GM12874 (cell line): ENCODE data around the gene TRIM8.

ENCODE experiments used
- TF ChIP-seq, protein P1 (sequence below): IDR thresholded peaks from 2 replicates; pipeline ENCODE4 v1.5.1; 2011; ENCODE audit warnings: low read depth, mild to moderate bottlenecking, control low read depth, low read length, moderate library complexity; ENCODE audit not compliant: insufficient read depth

TRIM8 gene

GRCh38 chr10:102670871-102671434 is 26.7 kb downstream of the TRIM8 start:
- TF ChIP-seq, protein P1, sequence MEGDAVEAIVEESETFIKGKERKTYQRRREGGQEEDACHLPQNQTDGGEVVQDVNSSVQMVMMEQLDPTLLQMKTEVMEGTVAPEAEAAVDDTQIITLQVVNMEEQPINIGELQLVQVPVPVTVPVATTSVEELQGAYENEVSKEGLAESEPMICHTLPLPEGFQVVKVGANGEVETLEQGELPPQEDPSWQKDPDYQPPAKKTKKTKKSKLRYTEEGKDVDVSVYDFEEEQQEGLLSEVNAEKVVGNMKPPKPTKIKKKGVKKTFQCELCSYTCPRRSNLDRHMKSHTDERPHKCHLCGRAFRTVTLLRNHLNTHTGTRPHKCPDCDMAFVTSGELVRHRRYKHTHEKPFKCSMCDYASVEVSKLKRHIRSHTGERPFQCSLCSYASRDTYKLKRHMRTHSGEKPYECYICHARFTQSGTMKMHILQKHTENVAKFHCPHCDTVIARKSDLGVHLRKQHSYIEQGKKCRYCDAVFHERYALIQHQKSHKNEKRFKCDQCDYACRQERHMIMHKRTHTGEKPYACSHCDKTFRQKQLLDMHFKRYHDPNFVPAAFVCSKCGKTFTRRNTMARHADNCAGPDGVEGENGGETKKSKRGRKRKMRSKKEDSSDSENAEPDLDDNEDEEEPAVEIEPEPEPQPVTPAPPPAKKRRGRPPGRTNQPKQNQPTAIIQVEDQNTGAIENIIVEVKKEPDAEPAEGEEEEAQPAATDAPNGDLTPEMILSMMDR = no peak

DNA sequence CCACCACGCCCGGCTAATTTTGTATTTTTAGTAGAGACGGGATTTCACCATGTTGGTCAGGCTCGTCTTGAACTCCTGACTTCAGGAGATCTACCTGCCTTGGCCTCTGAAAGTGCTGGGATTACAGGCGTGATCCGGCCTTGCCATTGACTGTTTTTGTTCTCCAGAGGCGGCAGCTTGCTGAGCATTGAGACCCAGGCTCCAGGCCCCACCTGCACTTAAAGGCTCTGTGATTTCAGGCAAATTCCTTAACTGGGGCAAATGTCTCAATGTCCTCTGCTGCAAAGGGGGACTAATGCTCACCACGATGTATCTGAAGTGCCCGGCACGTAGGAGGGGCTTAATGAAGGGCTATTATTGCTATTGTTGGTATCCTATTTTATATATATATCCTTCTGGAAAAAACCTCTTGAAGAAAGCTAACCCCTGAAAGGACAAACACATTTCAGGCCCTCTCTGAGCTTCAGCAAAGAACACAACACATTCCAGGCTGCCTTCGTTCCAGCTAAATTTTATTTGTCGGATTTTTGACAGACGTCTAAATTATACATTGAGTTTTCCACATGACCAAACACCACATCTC is 29.0 kb downstream of the TRIM8 start:
- TF ChIP-seq, protein P1 = no peak

- TF ChIP-seq, protein P1 = no peak
Observed at GRCh38 chr10:102673819-102674511, 29.7 kb downstream of the TRIM8 start.

DNA sequence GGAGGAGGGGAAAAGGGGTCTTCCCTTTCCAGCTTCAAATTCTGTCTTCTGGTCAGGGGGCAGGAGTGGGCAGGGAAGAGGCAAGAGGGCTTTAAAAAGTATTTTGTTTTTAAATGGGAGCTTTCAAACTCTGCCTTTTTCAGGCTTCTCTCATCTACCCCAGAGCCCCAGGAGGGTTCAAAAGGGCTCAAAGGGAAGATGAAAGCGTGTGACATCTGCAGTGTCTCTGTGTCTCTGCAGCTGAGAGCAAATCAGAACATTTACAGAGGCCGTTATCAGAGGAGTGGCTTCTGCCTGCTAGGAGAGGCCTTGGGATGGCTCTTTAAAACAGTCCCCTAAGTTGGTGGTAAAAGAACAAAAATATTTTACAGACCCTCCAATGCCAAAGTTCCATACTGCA is 30.3 kb downstream of the TRIM8 start:
- TF ChIP-seq, protein P1 = no peak

DNA sequence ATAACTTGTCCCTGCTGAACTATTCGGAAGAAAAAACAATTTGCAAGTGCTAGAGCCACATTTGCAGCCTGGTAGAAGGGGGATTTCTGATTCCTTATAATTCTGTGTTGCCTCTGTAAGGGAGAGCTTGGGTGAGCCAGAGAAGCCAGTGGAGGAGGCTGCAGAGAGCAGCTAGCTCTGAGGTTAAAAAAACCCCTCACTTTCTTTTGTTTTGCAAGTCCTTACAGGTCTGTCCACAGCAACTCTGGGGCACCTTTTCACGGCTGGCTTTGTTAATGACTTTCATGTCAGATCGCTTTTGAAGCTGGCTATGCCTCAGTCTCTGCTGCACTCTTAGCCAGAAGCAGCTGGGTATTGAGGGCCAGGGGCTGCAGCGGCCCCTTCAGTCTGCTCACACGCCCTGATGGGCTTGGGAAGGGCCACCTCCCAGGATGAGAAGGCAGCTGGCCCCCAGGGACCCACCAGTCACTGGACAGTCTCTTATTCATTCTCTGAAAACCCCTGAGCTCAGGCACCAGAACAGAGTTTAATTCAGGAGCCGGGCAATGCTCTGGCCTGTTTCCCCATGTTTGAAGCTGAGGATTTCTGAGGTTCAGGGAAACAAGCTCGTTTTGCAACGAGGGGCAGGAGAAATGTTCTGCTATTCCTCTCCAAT is 30.9 kb downstream of the TRIM8 start:
- TF ChIP-seq, protein P1 = no peak

DNA sequence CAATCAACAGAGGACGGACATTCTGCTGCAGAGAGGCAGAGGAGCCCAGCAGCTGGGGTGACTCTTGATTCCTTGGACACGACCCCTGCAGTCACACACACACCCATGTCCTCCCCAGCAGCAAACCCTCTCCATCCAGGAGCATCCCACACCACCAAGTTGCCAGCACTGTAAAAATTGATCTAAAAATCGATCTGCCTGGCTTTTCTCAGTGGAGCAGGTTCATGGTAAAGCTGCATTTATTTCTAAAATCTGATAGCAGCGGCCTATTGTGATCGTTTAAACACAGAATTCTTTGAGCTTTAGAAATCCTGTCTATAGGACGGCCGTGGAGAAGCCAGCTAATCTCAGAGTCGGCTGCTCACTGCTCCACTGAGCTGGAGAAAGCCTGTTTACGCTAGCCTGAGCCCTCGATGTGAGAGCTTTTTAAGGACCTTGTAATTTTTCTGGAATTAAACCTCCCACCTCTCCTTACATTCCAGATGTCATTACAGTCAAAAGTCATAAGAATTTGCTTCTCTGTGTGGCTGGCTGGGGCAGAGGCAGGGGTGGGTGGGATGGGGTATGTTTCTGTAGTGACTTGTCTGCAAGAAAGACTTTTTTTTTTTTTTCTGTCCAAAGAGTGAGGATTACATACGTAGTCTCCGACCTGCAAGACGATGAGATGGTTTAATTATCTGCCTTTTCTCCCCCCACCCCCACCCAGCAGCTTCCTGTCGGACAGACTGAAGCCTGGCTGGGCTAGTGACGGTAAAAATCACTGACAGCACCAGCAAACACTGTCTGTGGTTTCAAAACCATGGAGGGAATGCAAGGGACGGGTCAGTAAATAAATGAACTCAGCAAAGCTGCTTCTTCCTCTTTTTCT is 31.6 kb downstream of the TRIM8 start:
- TF ChIP-seq, protein P1 = no peak
